ENCODE results near the gene SAMM50.
"Not testable (repeated sequence)": the region's sequence is repeated elsewhere in the genome, so short reads cannot be mapped to it uniquely, and the experiment has no call there.

The SAMM50 gene

DNA sequence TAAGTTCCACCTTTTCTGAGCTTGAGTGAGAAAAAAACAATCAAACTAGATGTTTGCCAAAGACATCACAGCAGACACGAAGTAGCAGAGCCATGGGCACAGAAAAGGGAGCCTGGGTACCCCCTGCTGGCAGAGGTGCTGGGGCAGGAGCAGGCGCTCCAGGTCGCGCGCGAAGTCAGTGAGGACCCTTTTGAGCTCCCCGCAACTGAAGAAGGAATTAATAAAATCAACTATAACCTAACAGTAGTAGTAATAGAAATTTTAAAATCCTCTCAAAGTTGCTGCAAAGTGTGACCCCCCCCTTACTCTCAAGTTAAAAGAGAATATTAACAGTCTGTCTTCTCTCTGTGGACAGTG, 48.8 kb downstream of the SAMM50 start:
- DNase-seq: no peak

DNA sequence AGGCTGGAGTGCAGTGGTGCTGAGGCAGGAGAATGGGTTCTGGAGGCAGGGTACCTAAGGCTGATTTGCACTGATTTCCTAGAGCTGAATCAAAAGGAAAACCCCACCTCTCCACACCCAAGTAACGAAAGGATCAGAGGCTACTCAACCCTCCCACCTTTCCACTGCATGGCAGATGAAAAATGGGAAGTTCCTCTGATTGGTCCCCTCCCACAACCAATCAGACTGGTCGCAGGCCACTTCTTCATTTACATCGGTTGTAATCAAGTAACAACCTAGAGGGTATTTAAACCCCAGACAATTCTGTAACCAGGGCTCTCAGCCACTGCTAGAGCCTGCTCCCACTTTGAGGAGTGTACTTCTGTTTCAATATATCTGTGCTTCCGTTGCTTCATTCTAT, 50.3 kb downstream of the SAMM50 start:
- DNase-seq: no peak

- no peak for DNase-seq
Observed at GRCh38 chr22:44012162-44012561, 56.9 kb downstream of the SAMM50 start.

DNA sequence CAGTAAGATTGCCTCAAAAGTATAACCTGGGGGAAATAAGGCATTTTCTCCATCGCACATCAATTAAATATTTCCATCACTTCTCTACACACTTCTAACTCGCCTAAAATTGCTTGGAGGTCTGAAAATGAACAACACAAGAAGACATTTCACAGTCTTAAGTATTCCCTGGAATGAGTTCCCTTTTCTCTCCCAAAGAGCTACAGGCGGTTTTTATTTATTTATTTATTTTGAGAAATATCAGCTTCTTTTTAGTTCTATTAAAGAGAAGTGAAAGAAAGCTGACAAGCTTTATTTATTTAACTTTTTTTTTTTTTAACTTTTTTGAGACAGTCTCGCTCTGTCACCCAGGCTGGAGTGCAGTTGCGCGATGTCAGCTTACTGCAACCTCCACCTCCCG, 57.3 kb downstream of the SAMM50 start:
- DNase-seq: no peak

DNA sequence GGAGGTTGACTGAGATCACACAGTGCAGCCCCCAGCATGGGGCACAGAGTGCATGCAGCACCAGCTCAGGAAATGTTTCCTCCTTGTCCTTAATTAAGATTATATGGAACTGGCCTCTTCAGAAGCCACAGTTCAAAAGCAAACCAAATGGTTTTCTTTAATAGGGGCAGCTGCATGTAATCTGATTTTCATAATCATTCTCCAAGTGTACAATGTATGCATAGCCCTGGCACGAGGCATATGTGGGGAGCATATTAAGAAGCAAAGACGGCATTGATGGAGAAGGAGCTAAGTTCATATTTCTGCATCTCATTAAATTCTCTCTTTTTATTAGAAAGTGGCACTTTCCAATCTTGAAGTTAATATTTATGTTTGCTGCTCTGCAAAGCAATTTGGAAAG, 59.0 kb downstream of the SAMM50 start:
- DNase-seq: no peak

DNA sequence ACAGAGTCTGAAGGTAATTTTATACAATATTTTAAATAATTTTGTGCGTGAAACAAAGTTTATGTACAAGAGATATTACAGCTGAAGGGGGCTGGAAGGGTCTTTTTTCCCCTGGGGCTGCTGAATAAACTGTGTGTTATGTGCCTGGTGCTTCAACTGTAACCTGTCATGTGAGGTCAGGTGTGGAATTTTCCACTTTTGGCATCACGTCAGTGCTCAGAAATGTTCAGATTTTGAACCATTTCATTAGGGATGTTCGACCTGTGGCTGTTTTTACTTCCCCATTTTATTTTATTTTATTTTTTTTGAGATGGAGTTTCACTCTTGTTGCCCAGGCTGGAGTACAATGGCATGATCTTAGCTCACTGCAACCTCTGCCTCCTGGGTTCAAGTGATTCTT, 61.3 kb downstream of the SAMM50 start:
- not testable (repeated sequence) for DNase-seq

DNA sequence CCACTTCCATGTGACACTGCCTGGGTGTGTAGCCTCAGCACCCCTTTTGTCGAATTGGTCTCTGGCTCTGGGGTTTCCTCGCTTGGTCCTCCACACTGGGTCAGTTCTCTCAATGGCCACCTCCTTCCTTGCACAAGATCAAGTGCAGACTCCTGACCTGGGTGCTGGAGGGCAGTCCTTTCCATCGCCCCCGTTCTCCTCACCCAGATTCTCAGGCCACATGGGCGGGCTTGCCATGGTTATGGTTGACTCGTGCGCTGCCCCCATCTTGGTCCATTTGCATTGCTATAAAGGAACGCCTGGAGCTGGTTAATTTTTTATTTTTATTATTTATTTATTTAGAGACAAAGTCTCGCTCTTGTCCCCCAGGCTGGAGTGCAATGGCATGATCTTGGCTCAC, 63.4 kb downstream of the SAMM50 start:
- DNase-seq: no peak

- DNase-seq: no peak
Observed at GRCh38 chr22:44019416-44019815, 64.2 kb downstream of the SAMM50 start.

- DNase-seq: no peak
Observed at GRCh38 chr22:44019846-44020245, 64.6 kb downstream of the SAMM50 start.

GRCh38 chr22:44020981-44021380, 65.7 kb downstream of the SAMM50 start:
- no peak for DNase-seq

- DNase-seq: no peak
Observed at GRCh38 chr22:44023404-44024287, 68.4 kb downstream of the SAMM50 start.

DNA sequence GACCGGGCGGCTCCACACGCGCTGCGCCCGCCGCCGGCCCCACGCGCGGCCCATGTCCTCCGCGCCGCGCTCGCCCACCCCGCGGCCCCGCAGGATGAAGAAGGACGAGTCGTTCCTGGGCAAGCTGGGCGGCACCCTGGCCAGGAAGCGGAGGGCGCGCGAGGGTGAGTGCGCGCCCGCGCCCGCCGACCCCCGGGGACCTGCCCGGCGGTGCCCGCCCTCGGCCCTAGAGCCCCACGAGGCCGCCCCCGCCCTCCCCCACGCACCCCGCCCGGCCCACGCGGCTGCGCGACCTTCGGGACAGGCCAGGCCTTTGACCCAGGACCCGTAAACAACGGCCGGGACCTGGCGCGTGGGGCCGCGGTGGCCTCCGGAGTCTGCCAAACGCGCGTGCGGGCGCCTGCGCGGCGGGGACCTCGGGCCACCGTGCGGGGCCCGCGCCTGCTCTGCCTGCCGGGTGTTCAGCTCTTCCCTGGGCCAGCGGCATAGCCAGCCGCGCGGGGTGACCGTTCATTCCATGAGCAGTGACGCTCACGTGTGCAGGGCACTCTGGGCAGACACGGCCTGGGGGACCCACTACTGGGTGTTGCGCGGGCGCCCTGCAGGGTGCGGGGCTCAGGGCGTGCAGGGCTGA, 69.2 kb downstream of the SAMM50 start, which contains the start of gene PARVB:
Gene PARVB, plus strand, starts transcription at position 15 of the 634 bp plus-strand sequence. Its CDS starts 38 bp downstream, at position 53.
- DNase-seq: no peak

GRCh38 chr22:44025171-44026065, 70.2 kb downstream of the SAMM50 start:
- DNase-seq: no peak

- DNase-seq: no peak
Observed at GRCh38 chr22:44026066-44026629, 70.9 kb downstream of the SAMM50 start.

DNA sequence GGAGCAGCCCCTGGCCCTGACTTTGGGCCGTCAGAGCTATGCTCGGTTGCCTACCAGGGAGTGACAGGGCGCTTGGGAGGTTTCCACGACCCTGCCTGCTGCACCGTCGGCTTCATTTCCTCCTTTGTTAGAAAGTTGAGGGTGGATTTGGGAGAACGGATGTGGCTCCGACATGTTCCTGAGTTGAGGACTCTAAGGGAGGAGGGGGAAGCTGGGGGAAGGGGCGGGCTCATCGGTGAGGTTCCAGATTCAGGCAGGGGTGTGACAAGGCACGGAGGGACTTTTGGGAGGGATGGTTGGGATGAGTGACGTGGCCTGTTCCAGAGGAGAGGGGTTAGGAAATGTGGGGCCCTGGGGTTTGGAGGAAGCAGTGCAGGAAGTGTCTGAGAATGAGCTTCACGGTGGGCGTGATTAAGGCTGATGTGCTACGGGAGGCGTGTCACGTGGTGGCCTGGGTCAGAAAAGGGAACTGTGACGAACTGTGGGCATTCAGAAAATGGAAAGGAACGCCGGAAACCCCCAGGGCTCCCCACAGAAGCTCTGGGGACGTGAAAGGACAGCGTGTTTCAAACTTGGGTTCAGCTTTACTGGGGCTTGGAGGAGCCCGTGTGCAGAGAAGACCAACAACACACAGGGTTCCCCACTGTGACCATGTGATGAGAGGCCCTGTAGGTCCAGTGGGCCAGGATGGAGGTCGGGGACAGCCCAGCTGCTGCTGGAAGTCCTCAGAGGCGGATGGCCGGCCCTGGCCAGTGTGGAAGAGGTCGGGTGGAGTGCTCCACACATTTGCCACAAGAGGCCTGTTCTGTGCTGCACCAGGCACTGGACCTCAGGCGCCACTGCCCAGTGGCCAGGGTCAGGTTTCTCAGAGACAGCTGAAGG, 71.6 kb downstream of the SAMM50 start:
- DNase-seq: peak; percentile 38 to 43

GRCh38 chr22:44028091-44028490, 72.8 kb downstream of the SAMM50 start:
- no peak for DNase-seq

GRCh38 chr22:44029069-44029468, 73.8 kb downstream of the SAMM50 start:
- no peak for DNase-seq

DNA sequence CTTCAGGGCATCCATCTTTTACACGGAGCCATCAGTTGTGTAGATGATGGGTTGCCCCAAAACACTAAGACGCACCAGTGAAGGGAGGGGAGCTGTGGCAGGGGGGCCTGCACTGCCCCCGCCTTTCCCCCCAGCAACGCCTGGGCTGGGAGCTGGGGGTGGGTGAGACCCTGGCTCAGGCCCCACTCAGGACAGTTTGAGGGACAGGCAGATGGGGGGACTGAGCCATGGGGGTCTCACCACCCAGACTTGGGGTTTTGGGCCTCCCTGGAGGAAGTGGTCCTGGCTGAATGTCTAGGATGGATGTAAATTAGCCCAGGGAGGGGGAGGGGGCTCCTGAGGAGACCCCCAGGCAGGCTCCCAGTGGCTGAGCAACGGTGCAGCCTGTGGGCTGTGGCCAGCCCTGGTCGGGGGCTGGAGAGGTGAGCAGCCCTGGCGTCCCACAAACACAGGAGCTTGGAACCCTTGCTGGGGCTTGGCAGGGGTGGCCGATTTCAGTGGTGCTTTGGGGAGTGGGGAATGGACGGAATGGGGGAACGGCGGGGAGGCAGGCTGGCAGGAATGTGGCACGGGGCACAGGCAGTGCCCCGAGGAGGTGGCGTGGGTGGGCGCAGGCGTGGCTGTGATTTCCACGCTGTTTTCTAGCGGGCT, 74.9 kb downstream of the SAMM50 start:
- DNase-seq: no peak

GRCh38 chr22:44030702-44031082, 75.5 kb downstream of the SAMM50 start:
- DNase-seq: no peak

DNA sequence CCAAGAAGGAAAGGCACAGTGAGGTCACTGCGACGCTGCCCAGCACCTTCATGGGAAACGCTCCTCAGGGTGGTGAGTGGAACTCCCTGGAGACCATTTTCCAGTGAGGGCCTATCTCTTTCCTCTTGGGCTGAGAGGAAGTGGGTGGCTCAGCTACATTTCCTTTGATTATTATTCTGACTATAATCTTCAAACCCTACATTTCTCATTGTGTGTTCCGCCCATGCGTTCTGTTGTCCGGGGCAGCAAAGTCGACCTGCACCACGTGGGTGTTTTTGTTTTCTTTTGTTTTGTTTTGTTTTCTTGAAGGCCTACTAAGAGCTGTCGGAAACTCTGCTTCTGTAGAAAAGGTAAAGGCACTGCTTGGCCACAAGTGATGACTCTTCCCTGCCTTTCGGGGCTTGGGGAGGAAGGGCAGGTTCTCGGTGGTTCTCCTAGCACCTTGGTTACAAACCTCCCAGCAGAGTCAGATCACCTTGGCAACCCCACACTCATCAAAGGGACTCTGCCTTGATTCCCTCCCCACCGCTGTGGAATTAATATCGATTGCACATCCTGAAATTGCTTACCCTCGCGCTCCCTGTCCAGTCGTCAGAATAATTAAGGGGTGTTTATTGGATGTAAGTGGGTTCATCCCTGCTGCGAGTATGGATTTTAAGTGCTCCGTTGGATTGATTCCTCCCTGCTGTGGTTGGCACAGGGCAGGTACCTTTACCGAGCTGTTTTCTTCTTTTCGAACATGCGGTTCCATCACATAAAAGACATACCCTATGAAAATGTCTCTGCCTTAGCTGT, 76.1 kb downstream of the SAMM50 start:
- no peak for DNase-seq

Data from activated CD4-positive, alpha-beta T cell treated with anti-CD3 and anti-CD28 coated beads, Interleukin-2, amount 50 U/mL, for 4 hours (primary cell).